HepG2 (cell line): Measurements from ENCODE around the gene GPR62. TPM values are rescaled to one million over a fixed set of nuclear protein-coding genes. Genes with fewer than 3 reads are reported as not detected.

ENCODE experiments used
- ATF7-NPFF ChIP-seq: sonication (generic); formaldehyde crosslinking; IDR thresholded peaks from 2 replicates; pipeline ENCODE4 v1.8.1; 2023; ENCODE audit warnings: mild to moderate bottlenecking, low read depth, missing genetic modification reagents, moderate library complexity
- CAMTA2 ChIP-seq: sonication (generic); formaldehyde crosslinking; IDR thresholded peaks from 2 replicates; pipeline ENCODE4 v1.4.0; 2020; ENCODE audit warnings: mild to moderate bottlenecking, missing genetic modification reagents, borderline replicate concordance
- GABPA ChIP-seq, 2 experiments: IDR thresholded peaks; 2 replicates each; pipeline ENCODE4 v1.6.1; 2011 to 2016; ENCODE audit warnings: low read depth in 2 of 2, low read length in 1 of 2, missing biosample characterization in 1 of 2, missing genetic modification characterization in 1 of 2
- HMG20B ChIP-seq: conservative IDR thresholded peaks from 2 replicates; pipeline ENCODE4 v1.6.1; 2016; ENCODE audit warnings: missing genetic modification reagents, missing compliant biosample characterization
- IRX3 ChIP-seq: sonication (generic); formaldehyde crosslinking; IDR thresholded peaks from 2 replicates; pipeline ENCODE4 v1.8.1; 2023; ENCODE audit warnings: mild to moderate bottlenecking, low read depth, missing genetic modification reagents, borderline replicate concordance
- KLF11 ChIP-seq: IDR thresholded peaks from 2 replicates; pipeline ENCODE4 v1.6.1; 2016; ENCODE audit warnings: missing compliant biosample characterization
- KMT2A ChIP-seq: sonication (generic); formaldehyde crosslinking; IDR thresholded peaks from 2 replicates; pipeline ENCODE4 v1.4.0; 2020; ENCODE audit warnings: missing genetic modification reagents
- MYC ChIP-seq: sonication (generic); formaldehyde crosslinking; IDR thresholded peaks from 2 replicates; pipeline ENCODE4 v1.9.0; 2021; ENCODE audit warnings: missing genetic modification reagents, borderline replicate concordance
- NR3C1 ChIP-seq: sonication (generic); formaldehyde crosslinking; IDR thresholded peaks from 2 replicates; pipeline ENCODE4 v1.4.0; 2020; ENCODE audit warnings: missing genetic modification reagents
- PAX8 ChIP-seq: sonication (generic); formaldehyde crosslinking; IDR thresholded peaks from 2 replicates; pipeline ENCODE4 v1.8.0; 2022; ENCODE audit warnings: mild to moderate bottlenecking, missing genetic modification reagents, borderline replicate concordance
- RORA ChIP-seq: sonication (generic); formaldehyde crosslinking; IDR thresholded peaks from 2 replicates; pipeline ENCODE4 v1.5.0; 2020; ENCODE audit warnings: mild to moderate bottlenecking, missing genetic modification reagents, moderate library complexity
- SNRNP70 ChIP-seq: fragments of 200-400 bp; formaldehyde crosslinking; IDR thresholded peaks from 2 replicates; pipeline ENCODE4 v1.6.1; 2017; ENCODE audit warnings: mild to moderate bottlenecking, low read depth, low read length, moderate library complexity
- ZBTB3 ChIP-seq: sonication (generic); formaldehyde crosslinking; IDR thresholded peaks from 2 replicates; pipeline ENCODE4 v1.4.0; 2020; ENCODE audit warnings: low read depth, mild to moderate bottlenecking, moderate library complexity, missing genetic modification reagents, borderline replicate concordance
- ZNF20 ChIP-seq: sonication (generic); formaldehyde crosslinking; IDR thresholded peaks from 2 replicates; pipeline ENCODE4 v1.4.0; 2020; ENCODE audit warnings: mild to moderate bottlenecking, moderate library complexity, missing genetic modification reagents
- ZNF616 ChIP-seq: sonication (generic); formaldehyde crosslinking; IDR thresholded peaks from 2 replicates; pipeline ENCODE4 v1.5.0; 2020; ENCODE audit warnings: low read depth, mild to moderate bottlenecking, missing genetic modification reagents
- polyA plus RNA-seq, 8 experiments: library from polyadenylated mRNA; depleted of rRNA in 3 of 8; stranded (reverse) in 7 of 8; unstranded in 1 of 8; fragments of >200 nt; fragmentation: Illumina TruSeq in 4 of 8; extraction: Trizol in 4 of 8; gene quantifications; 2 replicates each; pipeline versions ENCODE4 v1.2.1 to v1.2.3, GENCODE V29; 2011 to 2016; ENCODE audit warnings: low read depth in 4 of 8, missing spikeins in 1 of 8, mixed read lengths in 1 of 8; ENCODE audit not compliant: insufficient read depth in 1 of 8
- total RNA-seq, 5 experiments: library from RNA; depleted of rRNA; stranded (reverse); fragments of >200 nt; fragmentation: Illumina TruSeq; extraction: Trizol; gene quantifications; 2 replicates each; pipeline ENCODE4 v1.2.3, GENCODE V29; 2016; ENCODE audit warnings: low read depth in 1 of 5
- TF ChIP-seq, protein P1 (sequence below): sonication (generic); formaldehyde crosslinking; IDR thresholded peaks from 2 replicates; pipeline ENCODE4 v1.5.0; 2020; ENCODE audit warnings: missing genetic modification reagents
- TF ChIP-seq, protein P2 (sequence below): sonication (generic); formaldehyde crosslinking; IDR thresholded peaks from 2 replicates; pipeline ENCODE4 v1.4.0; 2020; ENCODE audit warnings: missing genetic modification reagents
- TF ChIP-seq, protein P3 (sequence below): sonication (generic); formaldehyde crosslinking; IDR thresholded peaks from 2 replicates; pipeline ENCODE4 v1.5.0; 2020; ENCODE audit warnings: mild to moderate bottlenecking, missing genetic modification reagents
- TF ChIP-seq, protein P4 (sequence below): sonication (generic); formaldehyde crosslinking; IDR thresholded peaks from 2 replicates; pipeline ENCODE4 v1.5.1; 2020; ENCODE audit warnings: missing genetic modification reagents, mild to moderate bottlenecking, borderline replicate concordance

GPR62 gene
- total and polyA plus RNA-seq, 2 of the 13 experiments (the other 11 are each of a cell fraction or from before 2014, with no cell fraction given), result not detected

DNA sequence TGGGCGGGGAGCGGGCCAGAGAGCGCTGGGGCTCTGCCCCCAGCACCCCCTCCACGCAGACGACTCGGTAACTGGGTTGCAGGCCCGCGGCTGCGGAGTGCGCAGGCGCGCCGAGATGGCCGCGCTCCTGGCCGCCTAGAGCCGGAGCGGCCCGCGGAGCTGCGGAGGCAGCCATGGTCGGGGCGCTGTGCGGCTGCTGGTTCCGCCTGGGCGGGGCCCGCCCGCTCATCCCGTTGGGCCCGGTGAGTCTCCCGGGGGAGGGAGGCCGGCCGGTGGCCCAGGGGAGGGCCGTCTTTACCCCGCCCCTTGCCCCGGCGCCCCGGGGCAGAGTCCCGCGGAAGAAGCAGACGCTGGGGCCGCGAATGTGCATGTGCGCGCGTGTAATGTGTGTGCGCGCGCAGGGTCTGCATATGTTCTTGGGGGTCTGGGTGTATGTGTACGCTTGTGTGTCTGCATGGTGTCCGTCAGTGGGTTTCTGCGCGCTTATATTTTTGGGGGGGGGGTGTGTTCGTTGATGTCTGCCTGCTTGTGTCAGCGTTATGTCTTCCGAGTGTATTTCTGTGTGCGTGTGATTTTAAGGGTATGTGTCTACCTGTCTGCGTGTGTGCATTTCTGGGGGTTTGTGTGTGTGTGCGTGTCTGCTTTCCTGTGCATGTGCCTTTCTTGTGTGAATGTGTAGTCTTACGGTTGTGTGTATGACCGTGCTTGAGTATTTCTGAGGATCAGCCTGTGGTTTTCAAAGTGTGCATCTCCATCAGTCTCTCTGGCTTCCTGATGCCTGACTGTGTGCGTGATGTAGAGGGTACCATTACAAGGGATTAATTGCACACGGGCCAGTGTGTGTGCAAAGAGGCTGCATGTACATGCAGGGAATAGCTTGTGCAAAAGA lies 20.0 kb downstream of the GPR62 start, which contains the start of gene ABHD14A (continued):
- TF ChIP-seq ZBTB3 (CRISPR knock-in tag) (no peak), MYC (CRISPR knock-in tag) (peak; percentile 70; the same call in 1 of the 2 replicates), PAX8 (no peak), IRX3 (no peak), KMT2A (CRISPR knock-in tag) (no peak), HMG20B (CRISPR knock-in tag) (no peak), ZNF616 (no peak), ZNF20 (CRISPR knock-in tag) (0 out of 2 replicates have a peak, but pooled peaks have one; percentile 47), CAMTA2 (CRISPR knock-in tag) (no peak), GABPA (IDR thresholded peaks at IDR 0.05; ENCODE audit: low read depth, low read length) (no peak), GABPA (CRISPR knock-in tag; IDR thresholded peaks at IDR 0.05; ENCODE audit: low read depth) (no peak), RORA (no peak), SNRNP70 (no peak), NR3C1 (no peak), KLF11 (CRISPR knock-in tag) (no peak), ATF7-NPFF (CRISPR knock-in tag) (peak; percentile 52; the same call in 1 of the 2 replicates)
- TF ChIP-seq, protein P1, sequence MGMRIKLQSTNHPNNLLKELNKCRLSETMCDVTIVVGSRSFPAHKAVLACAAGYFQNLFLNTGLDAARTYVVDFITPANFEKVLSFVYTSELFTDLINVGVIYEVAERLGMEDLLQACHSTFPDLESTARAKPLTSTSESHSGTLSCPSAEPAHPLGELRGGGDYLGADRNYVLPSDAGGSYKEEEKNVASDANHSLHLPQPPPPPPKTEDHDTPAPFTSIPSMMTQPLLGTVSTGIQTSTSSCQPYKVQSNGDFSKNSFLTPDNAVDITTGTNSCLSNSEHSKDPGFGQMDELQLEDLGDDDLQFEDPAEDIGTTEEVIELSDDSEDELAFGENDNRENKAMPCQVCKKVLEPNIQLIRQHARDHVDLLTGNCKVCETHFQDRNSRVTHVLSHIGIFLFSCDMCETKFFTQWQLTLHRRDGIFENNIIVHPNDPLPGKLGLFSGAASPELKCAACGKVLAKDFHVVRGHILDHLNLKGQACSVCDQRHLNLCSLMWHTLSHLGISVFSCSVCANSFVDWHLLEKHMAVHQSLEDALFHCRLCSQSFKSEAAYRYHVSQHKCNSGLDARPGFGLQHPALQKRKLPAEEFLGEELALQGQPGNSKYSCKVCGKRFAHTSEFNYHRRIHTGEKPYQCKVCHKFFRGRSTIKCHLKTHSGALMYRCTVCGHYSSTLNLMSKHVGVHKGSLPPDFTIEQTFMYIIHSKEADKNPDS, result no peak
- TF ChIP-seq, protein P2, sequence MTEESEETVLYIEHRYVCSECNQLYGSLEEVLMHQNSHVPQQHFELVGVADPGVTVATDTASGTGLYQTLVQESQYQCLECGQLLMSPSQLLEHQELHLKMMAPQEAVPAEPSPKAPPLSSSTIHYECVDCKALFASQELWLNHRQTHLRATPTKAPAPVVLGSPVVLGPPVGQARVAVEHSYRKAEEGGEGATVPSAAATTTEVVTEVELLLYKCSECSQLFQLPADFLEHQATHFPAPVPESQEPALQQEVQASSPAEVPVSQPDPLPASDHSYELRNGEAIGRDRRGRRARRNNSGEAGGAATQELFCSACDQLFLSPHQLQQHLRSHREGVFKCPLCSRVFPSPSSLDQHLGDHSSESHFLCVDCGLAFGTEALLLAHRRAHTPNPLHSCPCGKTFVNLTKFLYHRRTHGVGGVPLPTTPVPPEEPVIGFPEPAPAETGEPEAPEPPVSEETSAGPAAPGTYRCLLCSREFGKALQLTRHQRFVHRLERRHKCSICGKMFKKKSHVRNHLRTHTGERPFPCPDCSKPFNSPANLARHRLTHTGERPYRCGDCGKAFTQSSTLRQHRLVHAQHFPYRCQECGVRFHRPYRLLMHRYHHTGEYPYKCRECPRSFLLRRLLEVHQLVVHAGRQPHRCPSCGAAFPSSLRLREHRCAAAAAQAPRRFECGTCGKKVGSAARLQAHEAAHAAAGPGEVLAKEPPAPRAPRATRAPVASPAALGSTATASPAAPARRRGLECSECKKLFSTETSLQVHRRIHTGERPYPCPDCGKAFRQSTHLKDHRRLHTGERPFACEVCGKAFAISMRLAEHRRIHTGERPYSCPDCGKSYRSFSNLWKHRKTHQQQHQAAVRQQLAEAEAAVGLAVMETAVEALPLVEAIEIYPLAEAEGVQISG (CRISPR knock-in tag), result 0 out of 2 replicates have a peak, but pooled peaks have one; percentile 27
- TF ChIP-seq, protein P3, sequence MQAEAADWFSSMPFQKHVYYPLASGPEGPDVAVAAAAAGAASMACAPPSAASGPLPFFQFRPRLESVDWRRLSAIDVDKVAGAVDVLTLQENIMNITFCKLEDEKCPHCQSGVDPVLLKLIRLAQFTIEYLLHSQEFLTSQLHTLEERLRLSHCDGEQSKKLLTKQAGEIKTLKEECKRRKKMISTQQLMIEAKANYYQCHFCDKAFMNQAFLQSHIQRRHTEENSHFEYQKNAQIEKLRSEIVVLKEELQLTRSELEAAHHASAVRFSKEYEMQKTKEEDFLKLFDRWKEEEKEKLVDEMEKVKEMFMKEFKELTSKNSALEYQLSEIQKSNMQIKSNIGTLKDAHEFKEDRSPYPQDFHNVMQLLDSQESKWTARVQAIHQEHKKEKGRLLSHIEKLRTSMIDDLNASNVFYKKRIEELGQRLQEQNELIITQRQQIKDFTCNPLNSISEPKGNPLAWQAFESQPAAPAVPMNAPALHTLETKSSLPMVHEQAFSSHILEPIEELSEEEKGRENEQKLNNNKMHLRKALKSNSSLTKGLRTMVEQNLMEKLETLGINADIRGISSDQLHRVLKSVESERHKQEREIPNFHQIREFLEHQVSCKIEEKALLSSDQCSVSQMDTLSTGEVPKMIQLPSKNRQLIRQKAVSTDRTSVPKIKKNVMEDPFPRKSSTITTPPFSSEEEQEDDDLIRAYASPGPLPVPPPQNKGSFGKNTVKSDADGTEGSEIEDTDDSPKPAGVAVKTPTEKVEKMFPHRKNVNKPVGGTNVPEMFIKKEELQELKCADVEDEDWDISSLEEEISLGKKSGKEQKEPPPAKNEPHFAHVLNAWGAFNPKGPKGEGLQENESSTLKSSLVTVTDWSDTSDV, result no peak
- TF ChIP-seq, protein P4, sequence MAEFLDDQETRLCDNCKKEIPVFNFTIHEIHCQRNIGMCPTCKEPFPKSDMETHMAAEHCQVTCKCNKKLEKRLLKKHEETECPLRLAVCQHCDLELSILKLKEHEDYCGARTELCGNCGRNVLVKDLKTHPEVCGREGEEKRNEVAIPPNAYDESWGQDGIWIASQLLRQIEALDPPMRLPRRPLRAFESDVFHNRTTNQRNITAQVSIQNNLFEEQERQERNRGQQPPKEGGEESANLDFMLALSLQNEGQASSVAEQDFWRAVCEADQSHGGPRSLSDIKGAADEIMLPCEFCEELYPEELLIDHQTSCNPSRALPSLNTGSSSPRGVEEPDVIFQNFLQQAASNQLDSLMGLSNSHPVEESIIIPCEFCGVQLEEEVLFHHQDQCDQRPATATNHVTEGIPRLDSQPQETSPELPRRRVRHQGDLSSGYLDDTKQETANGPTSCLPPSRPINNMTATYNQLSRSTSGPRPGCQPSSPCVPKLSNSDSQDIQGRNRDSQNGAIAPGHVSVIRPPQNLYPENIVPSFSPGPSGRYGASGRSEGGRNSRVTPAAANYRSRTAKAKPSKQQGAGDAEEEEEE (CRISPR knock-in tag), result no peak
